Endothelial cell (in vitro differentiated cells): ENCODE data around the gene HDGFL2. TPM values are rescaled to one million over a fixed set of nuclear protein-coding genes. Genes with fewer than 3 reads are reported as not detected.

Experiments used
- DNase-seq: peaks from one replicate; pipeline ENCODE4 v3.0.0; 2021; ENCODE audit warnings: low spot score
- H3K27ac Mint-ChIP-seq: one replicate; pipeline ENCODE4 v1.8.0; 2021; ENCODE audit warnings: mixed read lengths, inconsistent platforms; ENCODE audit not compliant: unreplicated experiment
- H3K27me3 Mint-ChIP-seq: one replicate; pipeline ENCODE4 v1.8.0; 2021; ENCODE audit warnings: mild to moderate bottlenecking, moderate library complexity, mixed read lengths, inconsistent platforms; ENCODE audit not compliant: unreplicated experiment
- H3K36me3 Mint-ChIP-seq: one replicate; pipeline ENCODE4 v1.8.0; 2021; ENCODE audit warnings: mild to moderate bottlenecking, low read depth, mixed read lengths, inconsistent platforms; ENCODE audit not compliant: unreplicated experiment
- H3K4me1 Mint-ChIP-seq: one replicate; pipeline ENCODE4 v1.8.0; 2021; ENCODE audit warnings: mild to moderate bottlenecking, mixed read lengths, inconsistent platforms; ENCODE audit not compliant: unreplicated experiment
- H3K4me3 Mint-ChIP-seq: one replicate; pipeline ENCODE4 v1.8.0; 2021; ENCODE audit warnings: mild to moderate bottlenecking, mixed read lengths, inconsistent platforms; ENCODE audit not compliant: unreplicated experiment
- H3K9me3 Mint-ChIP-seq: one replicate; pipeline ENCODE4 v1.8.0; 2021; ENCODE audit warnings: mixed read lengths, inconsistent platforms; ENCODE audit not compliant: unreplicated experiment
- CTCF ChIP-seq: fragments of 200-600 bp; sonication (generic); IDR thresholded peaks from one replicate; pipeline ENCODE4 v1.5.0; 2021; ENCODE audit warnings: antibody characterized with exemption; ENCODE audit not compliant: unreplicated experiment
- total RNA-seq: library from RNA; stranded (reverse); fragmentation: NEBNext Ultra II Directional; extraction: Animal tissue kit (Norgen Biotek cat#: 25700); gene quantifications from one replicate; pipeline ENCODE4 v1.2.1, GENCODE V29; 2021; ENCODE audit not compliant: unreplicated experiment

Gene HDGFL2
- total RNA-seq, 1 donor from 2014 or later, result 107 TPM

- Mint-ChIP-seq H3K36me3 (peaks cover 4% of the 10 kb centered on the region), H3K27me3 (peaks cover 4% of the 10 kb centered on the region), H3K9me3 (no peaks in the 10 kb centered on the region), H3K27ac (no peak overlapping the region), H3K4me1 (peaks cover 16% of the 10 kb centered on the region), H3K4me3 (peak overlapping the region; percentile 44)
- no peak for TF ChIP-seq CTCF
- DNase-seq, result no peak
Measured at GRCh38 chr19:4477034-4477801, 5.1 kb downstream of the HDGFL2 start.

- H3K27me3 Mint-ChIP-seq, result no peaks in the 10 kb centered on the region
Measured at GRCh38 chr19:4482721-4483364, 10.7 kb downstream of the HDGFL2 start.

GRCh38 chr19:4483385-4483784 lies 11.3 kb downstream of the HDGFL2 start:
- peaks cover 20% of the 10 kb centered on the region for H3K36me3 Mint-ChIP-seq
- TF ChIP-seq CTCF, result no peak
- H3K27ac Mint-ChIP-seq, result no peak overlapping the region
- H3K9me3 Mint-ChIP-seq, result no peaks in the 10 kb centered on the region
- H3K4me3 Mint-ChIP-seq, result peak overlapping the region; percentile 17
- no peaks in the 10 kb centered on the region for H3K4me1 Mint-ChIP-seq
- no peaks in the 10 kb centered on the region for H3K27me3 Mint-ChIP-seq
- no peak for DNase-seq

More at GRCh38 chr19:4482721-4483364, 10.7 kb downstream of the HDGFL2 start:
- Mint-ChIP-seq H3K4me1 (no peaks in the 10 kb centered on the region), H3K9me3 (no peaks in the 10 kb centered on the region), H3K27ac (no peak overlapping the region), H3K4me3 (no peak overlapping the region), H3K36me3 (peaks cover 19% of the 10 kb centered on the region)
- no peak for TF ChIP-seq CTCF
- no peak for DNase-seq

GRCh38 chr19:4487572-4487971 lies 15.5 kb downstream of the HDGFL2 start:
- H3K9me3 Mint-ChIP-seq, result no peaks in the 10 kb centered on the region
- no peak for TF ChIP-seq CTCF
- H3K27ac Mint-ChIP-seq, result peak overlapping the region; percentile 57
- no peak overlapping the region for H3K4me3 Mint-ChIP-seq
- no peak for DNase-seq
- peaks cover 33% of the 10 kb centered on the region for H3K36me3 Mint-ChIP-seq
- H3K4me1 Mint-ChIP-seq, result no peaks in the 10 kb centered on the region
- no peaks in the 10 kb centered on the region for H3K27me3 Mint-ChIP-seq

GRCh38 chr19:4488496-4488895 lies 16.4 kb downstream of the HDGFL2 start:
- Mint-ChIP-seq H3K36me3 (peaks cover 31% of the 10 kb centered on the region), H3K27me3 (no peaks in the 10 kb centered on the region), H3K4me3 (no peak overlapping the region), H3K9me3 (no peaks in the 10 kb centered on the region), H3K27ac (no peak overlapping the region), H3K4me1 (no peaks in the 10 kb centered on the region)
- no peak for TF ChIP-seq CTCF
- no peak for DNase-seq
